HepG2 (cell line): Measurements from ENCODE around the gene C20orf141. TPM values are rescaled to one million over a fixed set of nuclear protein-coding genes. Genes with fewer than 3 reads are reported as not detected.

Experiments used
- DPF2 ChIP-seq: sonication (generic); formaldehyde crosslinking; IDR thresholded peaks from 2 replicates; pipeline ENCODE4 v1.4.0; 2020; ENCODE audit warnings: mild to moderate bottlenecking, low read depth, missing genetic modification reagents, borderline replicate concordance
- GATAD2A ChIP-seq: IDR thresholded peaks from 2 replicates; pipeline ENCODE4 v1.6.1; 2016
- HMG20A ChIP-seq: IDR thresholded peaks from 2 replicates; pipeline ENCODE4 v1.6.1; 2016; ENCODE audit warnings: borderline replicate concordance
- IKZF1 ChIP-seq: fragments of 450-650 bp; IDR thresholded peaks from 2 replicates; pipeline ENCODE4 v1.7.1; 2016
- MAZ ChIP-seq, 2 experiments: sonication (generic) in 1 of 2; formaldehyde crosslinking in 1 of 2; IDR thresholded peaks; 2 replicates each; pipeline versions ENCODE4 v1.5.0 to v1.6.1; 2012 to 2020; ENCODE audit warnings: low read depth in 2 of 2, mild to moderate bottlenecking in 2 of 2, borderline replicate concordance in 1 of 2, improper control_type of control experiment in 1 of 2, low read length in 1 of 2, missing genetic modification reagents in 1 of 2, moderate library complexity in 1 of 2
- MEIS2 ChIP-seq: sonication (generic); formaldehyde crosslinking; IDR thresholded peaks from 2 replicates; pipeline ENCODE4 v1.9.0; 2021; ENCODE audit warnings: mild to moderate bottlenecking, missing genetic modification reagents
- PHF21A ChIP-seq: sonication (generic); formaldehyde crosslinking; IDR thresholded peaks from 2 replicates; pipeline ENCODE4 v1.5.0; 2020; ENCODE audit warnings: mild to moderate bottlenecking, missing genetic modification reagents
- ZBTB3 ChIP-seq: sonication (generic); formaldehyde crosslinking; IDR thresholded peaks from 2 replicates; pipeline ENCODE4 v1.4.0; 2020; ENCODE audit warnings: low read depth, mild to moderate bottlenecking, moderate library complexity, missing genetic modification reagents, borderline replicate concordance
- ZNF18 ChIP-seq: sonication (generic); formaldehyde crosslinking; IDR thresholded peaks from 2 replicates; pipeline ENCODE4 v1.8.0; 2022; ENCODE audit warnings: mild to moderate bottlenecking, missing genetic modification reagents; ENCODE audit not compliant: insufficient replicate concordance
- ZNF317 ChIP-seq: sonication (generic); formaldehyde crosslinking; IDR thresholded peaks from 2 replicates; pipeline ENCODE4 v1.5.0; 2020; ENCODE audit warnings: mild to moderate bottlenecking, missing genetic modification reagents
- ZNF343 ChIP-seq: sonication (generic); formaldehyde crosslinking; IDR thresholded peaks from 2 replicates; pipeline ENCODE4 v1.4.0; 2020; ENCODE audit warnings: mild to moderate bottlenecking, missing genetic modification reagents
- ZNF720 ChIP-seq: sonication (generic); formaldehyde crosslinking; IDR thresholded peaks from 2 replicates; pipeline ENCODE4 v1.4.0; 2020; ENCODE audit warnings: missing genetic modification reagents
- ZNF746 ChIP-seq: sonication (generic); formaldehyde crosslinking; IDR thresholded peaks from 2 replicates; pipeline ENCODE4 v1.8.0; 2022; ENCODE audit warnings: mild to moderate bottlenecking, missing genetic modification reagents
- ZSCAN22 ChIP-seq: sonication (generic); formaldehyde crosslinking; IDR thresholded peaks from 2 replicates; pipeline ENCODE4 v1.4.0; 2020; ENCODE audit warnings: mild to moderate bottlenecking, missing genetic modification reagents
- polyA plus RNA-seq, 8 experiments: library from polyadenylated mRNA; depleted of rRNA in 3 of 8; stranded (reverse) in 7 of 8; unstranded in 1 of 8; fragments of >200 nt; fragmentation: Illumina TruSeq in 4 of 8; extraction: Trizol in 4 of 8; gene quantifications; 2 replicates each; pipeline versions ENCODE4 v1.2.1 to v1.2.3, GENCODE V29; 2011 to 2016; ENCODE audit warnings: low read depth in 4 of 8, missing spikeins in 1 of 8, mixed read lengths in 1 of 8; ENCODE audit not compliant: insufficient read depth in 1 of 8
- total RNA-seq, 5 experiments: library from RNA; depleted of rRNA; stranded (reverse); fragments of >200 nt; fragmentation: Illumina TruSeq; extraction: Trizol; gene quantifications; 2 replicates each; pipeline ENCODE4 v1.2.3, GENCODE V29; 2016; ENCODE audit warnings: low read depth in 1 of 5
- TF ChIP-seq, protein P1 (sequence below): sonication (generic); formaldehyde crosslinking; IDR thresholded peaks from 2 replicates; pipeline ENCODE4 v1.4.0; 2020; ENCODE audit warnings: missing genetic modification reagents
- TF ChIP-seq, protein P2 (sequence below): sonication (generic); formaldehyde crosslinking; IDR thresholded peaks from 2 replicates; pipeline ENCODE4 v1.4.0; 2020; ENCODE audit warnings: missing genetic modification reagents
- TF ChIP-seq, protein P3 (sequence below): sonication (generic); formaldehyde crosslinking; IDR thresholded peaks from 2 replicates; pipeline ENCODE4 v1.4.0; 2020; ENCODE audit warnings: missing genetic modification reagents, low read depth, mild to moderate bottlenecking, borderline replicate concordance
- TF ChIP-seq, protein P4 (sequence below): fragments of 450-650 bp; IDR thresholded peaks from 2 replicates; pipeline ENCODE4 v1.6.1; 2017

Gene C20orf141
- total and polyA plus RNA-seq, 2 of the 13 experiments (the other 11 are each of a cell fraction or from before 2014, with no cell fraction given), result not detected

DNA sequence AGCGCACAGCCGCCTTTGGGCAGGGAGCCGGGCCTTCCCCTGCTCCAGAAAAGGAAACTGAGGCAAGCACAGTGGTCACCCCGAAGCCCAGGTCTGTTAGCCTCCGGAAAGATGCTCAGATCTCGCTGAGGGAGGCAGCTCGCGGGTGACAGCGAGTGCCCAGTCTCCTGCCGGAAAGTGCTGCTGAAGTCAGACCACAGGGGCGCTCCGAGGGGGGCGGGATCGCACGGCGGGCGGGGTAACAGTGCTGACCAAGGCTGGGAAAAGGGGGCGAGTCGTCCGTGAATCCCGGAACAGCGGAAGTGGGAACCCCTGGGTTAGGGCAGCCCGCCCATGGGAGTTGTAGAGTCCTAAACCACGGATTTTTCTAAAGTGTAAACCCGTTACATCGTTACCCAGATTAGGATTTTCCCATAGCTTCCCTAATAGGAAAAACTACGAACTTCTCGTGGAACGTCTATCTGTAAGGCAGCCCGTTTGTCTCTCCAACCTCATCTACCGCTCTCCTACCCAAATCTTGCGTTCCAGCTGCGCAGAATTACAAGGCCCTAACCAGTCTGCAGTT, 26.3 kb downstream of the C20orf141 start (continued):
- TF ChIP-seq, protein P1, sequence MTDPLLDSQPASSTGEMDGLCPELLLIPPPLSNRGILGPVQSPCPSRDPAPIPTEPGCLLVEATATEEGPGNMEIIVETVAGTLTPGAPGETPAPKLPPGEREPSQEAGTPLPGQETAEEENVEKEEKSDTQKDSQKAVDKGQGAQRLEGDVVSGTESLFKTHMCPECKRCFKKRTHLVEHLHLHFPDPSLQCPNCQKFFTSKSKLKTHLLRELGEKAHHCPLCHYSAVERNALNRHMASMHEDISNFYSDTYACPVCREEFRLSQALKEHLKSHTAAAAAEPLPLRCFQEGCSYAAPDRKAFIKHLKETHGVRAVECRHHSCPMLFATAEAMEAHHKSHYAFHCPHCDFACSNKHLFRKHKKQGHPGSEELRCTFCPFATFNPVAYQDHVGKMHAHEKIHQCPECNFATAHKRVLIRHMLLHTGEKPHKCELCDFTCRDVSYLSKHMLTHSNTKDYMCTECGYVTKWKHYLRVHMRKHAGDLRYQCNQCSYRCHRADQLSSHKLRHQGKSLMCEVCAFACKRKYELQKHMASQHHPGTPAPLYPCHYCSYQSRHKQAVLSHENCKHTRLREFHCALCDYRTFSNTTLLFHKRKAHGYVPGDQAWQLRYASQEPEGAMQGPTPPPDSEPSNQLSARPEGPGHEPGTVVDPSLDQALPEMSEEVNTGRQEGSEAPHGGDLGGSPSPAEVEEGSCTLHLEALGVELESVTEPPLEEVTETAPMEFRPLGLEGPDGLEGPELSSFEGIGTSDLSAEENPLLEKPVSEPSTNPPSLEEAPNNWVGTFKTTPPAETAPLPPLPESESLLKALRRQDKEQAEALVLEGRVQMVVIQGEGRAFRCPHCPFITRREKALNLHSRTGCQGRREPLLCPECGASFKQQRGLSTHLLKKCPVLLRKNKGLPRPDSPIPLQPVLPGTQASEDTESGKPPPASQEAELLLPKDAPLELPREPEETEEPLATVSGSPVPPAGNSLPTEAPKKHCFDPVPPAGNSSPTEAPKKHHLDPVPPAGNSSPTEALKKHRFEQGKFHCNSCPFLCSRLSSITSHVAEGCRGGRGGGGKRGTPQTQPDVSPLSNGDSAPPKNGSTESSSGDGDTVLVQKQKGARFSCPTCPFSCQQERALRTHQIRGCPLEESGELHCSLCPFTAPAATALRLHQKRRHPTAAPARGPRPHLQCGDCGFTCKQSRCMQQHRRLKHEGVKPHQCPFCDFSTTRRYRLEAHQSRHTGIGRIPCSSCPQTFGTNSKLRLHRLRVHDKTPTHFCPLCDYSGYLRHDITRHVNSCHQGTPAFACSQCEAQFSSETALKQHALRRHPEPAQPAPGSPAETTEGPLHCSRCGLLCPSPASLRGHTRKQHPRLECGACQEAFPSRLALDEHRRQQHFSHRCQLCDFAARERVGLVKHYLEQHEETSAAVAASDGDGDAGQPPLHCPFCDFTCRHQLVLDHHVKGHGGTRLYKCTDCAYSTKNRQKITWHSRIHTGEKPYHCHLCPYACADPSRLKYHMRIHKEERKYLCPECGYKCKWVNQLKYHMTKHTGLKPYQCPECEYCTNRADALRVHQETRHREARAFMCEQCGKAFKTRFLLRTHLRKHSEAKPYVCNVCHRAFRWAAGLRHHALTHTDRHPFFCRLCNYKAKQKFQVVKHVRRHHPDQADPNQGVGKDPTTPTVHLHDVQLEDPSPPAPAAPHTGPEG (CRISPR knock-in tag), result peak; percentile 29; the same call in 1 of the 2 replicates
- TF ChIP-seq, protein P2, sequence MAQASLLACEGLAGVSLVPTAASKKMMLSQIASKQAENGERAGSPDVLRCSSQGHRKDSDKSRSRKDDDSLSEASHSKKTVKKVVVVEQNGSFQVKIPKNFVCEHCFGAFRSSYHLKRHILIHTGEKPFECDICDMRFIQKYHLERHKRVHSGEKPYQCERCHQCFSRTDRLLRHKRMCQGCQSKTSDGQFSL (CRISPR knock-in tag), result no peak
- TF ChIP-seq, protein P3, sequence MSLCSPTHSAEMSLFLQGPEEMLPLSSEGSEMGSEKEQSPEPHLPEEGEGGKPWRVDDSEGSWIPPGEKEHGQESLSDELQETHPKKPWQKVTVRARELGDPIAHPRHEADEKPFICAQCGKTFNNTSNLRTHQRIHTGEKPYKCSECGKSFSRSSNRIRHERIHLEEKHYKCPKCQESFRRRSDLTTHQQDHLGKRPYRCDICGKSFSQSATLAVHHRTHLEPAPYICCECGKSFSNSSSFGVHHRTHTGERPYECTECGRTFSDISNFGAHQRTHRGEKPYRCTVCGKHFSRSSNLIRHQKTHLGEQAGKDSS (CRISPR knock-in tag), result no peak
- peak; percentile 64 for TF ChIP-seq MEIS2 (CRISPR knock-in tag)
- no peak for TF ChIP-seq MAZ (IDR thresholded peaks at IDR 0.05; ENCODE audit: borderline replicate concordance, low read depth, low read length)
- peak; percentile 33; the same call in 1 of the 2 replicates for TF ChIP-seq MAZ (CRISPR knock-in tag; IDR thresholded peaks at IDR 0.05; ENCODE audit: low read depth)
- TF ChIP-seq ZNF343, result no peak
- TF ChIP-seq, protein P4, sequence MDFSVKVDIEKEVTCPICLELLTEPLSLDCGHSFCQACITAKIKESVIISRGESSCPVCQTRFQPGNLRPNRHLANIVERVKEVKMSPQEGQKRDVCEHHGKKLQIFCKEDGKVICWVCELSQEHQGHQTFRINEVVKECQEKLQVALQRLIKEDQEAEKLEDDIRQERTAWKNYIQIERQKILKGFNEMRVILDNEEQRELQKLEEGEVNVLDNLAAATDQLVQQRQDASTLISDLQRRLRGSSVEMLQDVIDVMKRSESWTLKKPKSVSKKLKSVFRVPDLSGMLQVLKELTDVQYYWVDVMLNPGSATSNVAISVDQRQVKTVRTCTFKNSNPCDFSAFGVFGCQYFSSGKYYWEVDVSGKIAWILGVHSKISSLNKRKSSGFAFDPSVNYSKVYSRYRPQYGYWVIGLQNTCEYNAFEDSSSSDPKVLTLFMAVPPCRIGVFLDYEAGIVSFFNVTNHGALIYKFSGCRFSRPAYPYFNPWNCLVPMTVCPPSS, result no peak
- no peak; the same call in 1 of the 2 replicates for TF ChIP-seq PHF21A (CRISPR knock-in tag)
- TF ChIP-seq HMG20A (CRISPR knock-in tag), result no peak
- no peak for TF ChIP-seq DPF2 (CRISPR knock-in tag)
- no peak for TF ChIP-seq IKZF1
- TF ChIP-seq ZNF18, result no peak
- TF ChIP-seq ZNF720 (CRISPR knock-in tag), result no peak
- TF ChIP-seq ZSCAN22, result no peak
- TF ChIP-seq ZBTB3 (CRISPR knock-in tag), result no peak
- TF ChIP-seq ZNF317 (CRISPR knock-in tag), result peak; percentile 54; the same call in 1 of the 2 replicates
- 0 out of 2 replicates have a peak, but pooled peaks have one; percentile 50 for TF ChIP-seq ZNF746 (CRISPR knock-in tag)
- TF ChIP-seq GATAD2A, result peak; percentile 24; the same call in 1 of the 2 replicates
